ENCODE results near the gene WDR75.

- TF ChIP-seq EZH2 (IDR thresholded peaks at IDR 0.05) (no peak), POLR2AphosphoS5 (IDR thresholded peaks at IDR 0.05; ENCODE audit: borderline replicate concordance, low read depth, low read length) (no peak), FOXP2 (optimal IDR thresholded peaks at IDR 0.05; ENCODE audit: control extremely low read depth, extremely low read length, insufficient read depth) (no peak)
Measured at GRCh38 chr2:189413249-189413648, 28.0 kb upstream of the WDR75 start.

Measured in SK-N-MC (cell line).